Effector CD4-positive, alpha-beta T cell (primary cell): ENCODE results near the gene DPP6.

Source experiments
- DNase-seq: peaks from one replicate; pipeline ENCODE4 v3.0.0-alpha.2; 2020

DPP6 gene

GRCh38 chr7:154416714-154417113 lies 364.5 kb downstream of the DPP6 start:
- DNase-seq = no peak

- no peak for DNase-seq
Observed at GRCh38 chr7:154419344-154419743, 367.1 kb downstream of the DPP6 start.

GRCh38 chr7:154423231-154423630 lies 371.0 kb downstream of the DPP6 start:
- DNase-seq = no peak

GRCh38 chr7:154424350-154424749 lies 372.2 kb downstream of the DPP6 start:
- DNase-seq = no peak

- DNase-seq = no peak
Observed at GRCh38 chr7:154425271-154425670, 373.1 kb downstream of the DPP6 start.

- no peak for DNase-seq
Observed at GRCh38 chr7:154426778-154427177, 374.6 kb downstream of the DPP6 start.

DNA sequence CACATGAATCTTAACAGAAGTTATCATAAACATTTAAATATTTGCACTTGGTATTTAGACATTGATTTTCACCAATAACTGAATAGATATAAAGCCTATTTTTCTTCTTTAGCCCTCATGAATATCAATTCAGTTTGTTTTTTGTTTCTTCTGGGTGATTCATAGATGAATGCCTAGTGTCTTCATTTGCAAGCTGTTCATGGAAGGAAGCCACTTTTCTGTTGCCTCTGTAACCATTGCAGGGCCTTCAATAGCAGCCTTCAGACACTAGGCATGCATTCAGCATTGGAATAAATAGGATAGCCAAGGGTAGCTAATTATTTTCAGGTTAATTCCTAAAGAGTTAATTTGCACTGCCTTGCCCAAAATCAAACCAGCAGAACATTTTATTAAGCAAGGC lies 375.3 kb downstream of the DPP6 start:
- DNase-seq = no peak

- DNase-seq = no peak
Observed at GRCh38 chr7:154429666-154430404, 377.6 kb downstream of the DPP6 start.

- DNase-seq = no peak
Observed at GRCh38 chr7:154430640-154431039, 378.4 kb downstream of the DPP6 start.

GRCh38 chr7:154431045-154431444 lies 378.8 kb downstream of the DPP6 start:
- no peak for DNase-seq

DNA sequence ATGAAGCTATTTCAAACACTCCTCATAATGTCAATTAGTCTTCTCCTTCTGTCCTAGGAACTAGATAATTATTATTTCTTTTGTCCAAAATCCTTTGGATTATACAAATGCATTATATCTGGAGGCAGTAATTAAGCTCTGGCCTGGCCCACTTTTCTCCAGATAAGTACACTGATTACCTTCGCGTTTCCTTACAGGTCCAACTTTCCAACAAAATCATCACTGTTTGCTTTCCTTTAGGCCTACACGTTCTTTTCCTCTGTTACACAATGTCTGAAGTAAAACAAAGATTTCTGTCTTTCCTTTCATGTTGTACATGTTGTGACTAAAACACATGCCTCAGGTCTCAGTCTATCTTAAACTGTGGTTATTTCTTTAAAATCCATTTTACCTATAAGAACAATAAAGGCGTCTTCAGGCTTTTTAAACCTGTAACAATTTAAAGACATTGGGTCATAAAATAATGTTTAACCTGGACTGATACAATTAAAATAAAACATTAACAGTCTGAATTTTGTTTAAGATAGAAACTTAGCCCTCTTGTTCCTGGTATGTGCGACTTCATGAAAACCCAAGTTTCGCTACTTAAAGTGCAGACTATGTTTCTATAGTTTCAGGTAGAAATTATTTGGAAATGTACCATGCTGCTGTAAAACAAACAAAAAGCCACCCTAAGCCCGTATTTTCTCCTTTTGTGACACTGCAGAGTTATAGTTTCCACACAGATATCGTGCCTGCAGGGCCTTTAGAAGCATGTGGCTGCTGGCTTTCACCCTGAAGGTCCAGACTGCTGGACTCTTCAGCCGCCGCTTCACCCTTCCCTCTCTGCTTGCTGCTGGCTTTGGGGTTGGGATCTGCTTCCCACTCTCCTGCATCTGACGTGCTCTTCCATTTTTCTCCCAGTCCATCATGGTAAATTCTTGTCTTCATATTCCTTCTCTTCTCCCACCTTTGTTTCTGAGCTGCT lies 381.7 kb downstream of the DPP6 start:
- DNase-seq = no peak

DNA sequence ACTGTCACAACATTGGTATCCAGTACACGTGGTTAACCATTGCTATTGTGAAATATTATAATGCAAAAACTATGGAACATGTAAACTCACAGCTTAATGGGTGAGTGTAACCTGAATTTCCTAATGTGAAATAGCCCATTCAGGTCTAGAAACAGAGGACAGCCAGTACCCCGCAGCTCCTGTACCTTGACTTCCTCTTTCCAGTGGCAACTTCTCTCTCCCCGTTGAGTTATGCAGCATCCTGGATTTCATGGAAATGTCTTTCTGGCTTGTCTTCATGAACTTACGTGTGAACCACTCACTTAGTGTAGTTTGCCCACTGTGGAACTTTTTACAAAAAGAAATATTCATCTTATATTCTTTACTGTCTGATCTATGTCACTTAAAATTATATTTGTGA lies 384.4 kb downstream of the DPP6 start:
- DNase-seq = no peak

DNA sequence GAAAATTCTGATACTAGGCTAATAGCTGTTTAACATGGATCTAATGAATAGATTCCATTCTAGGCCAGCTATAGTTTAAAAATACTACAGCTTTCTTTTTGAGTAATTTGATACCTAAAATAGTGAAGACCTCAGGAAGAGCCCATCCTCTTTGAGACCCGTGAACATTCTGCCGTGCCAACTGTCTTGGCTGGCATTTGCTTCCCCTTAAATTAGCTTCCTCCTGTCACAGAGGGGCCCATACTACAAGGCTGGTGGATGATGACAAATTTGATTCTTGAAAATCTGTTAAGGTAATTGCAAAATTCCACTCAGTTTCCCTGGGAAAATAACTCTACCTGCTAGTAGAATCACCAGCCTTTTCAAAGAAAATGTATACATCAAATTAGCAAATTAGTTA lies 385.0 kb downstream of the DPP6 start:
- no peak for DNase-seq

GRCh38 chr7:154438571-154439367 lies 386.6 kb downstream of the DPP6 start:
- DNase-seq = no peak

DNA sequence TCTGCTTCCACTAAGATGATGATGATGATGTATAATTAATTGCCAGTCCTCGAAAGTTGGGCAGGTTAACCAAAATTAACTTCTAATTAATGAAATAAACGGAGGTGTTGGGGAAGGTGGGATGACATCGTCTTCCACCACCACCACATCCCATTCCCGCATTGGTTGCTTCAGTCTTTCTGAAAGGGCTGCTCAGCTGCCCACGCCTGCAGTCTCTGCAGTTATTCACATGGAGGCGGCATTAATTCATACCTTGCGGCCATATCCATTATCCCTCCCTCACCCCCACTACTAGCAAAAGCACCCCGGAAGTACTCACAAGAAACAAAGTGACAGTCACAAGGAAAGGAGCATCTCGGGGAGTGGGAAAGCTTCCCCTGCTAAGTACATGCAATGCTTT lies 387.9 kb downstream of the DPP6 start:
- DNase-seq = no peak

- no peak for DNase-seq
Observed at GRCh38 chr7:154440651-154441050, 388.5 kb downstream of the DPP6 start.

- no peak for DNase-seq
Observed at GRCh38 chr7:154441811-154442210, 389.6 kb downstream of the DPP6 start.

- no peak for DNase-seq
Observed at GRCh38 chr7:154442939-154443338, 390.7 kb downstream of the DPP6 start.

- no peak for DNase-seq
Observed at GRCh38 chr7:154450451-154450850, 398.3 kb downstream of the DPP6 start.

DNA sequence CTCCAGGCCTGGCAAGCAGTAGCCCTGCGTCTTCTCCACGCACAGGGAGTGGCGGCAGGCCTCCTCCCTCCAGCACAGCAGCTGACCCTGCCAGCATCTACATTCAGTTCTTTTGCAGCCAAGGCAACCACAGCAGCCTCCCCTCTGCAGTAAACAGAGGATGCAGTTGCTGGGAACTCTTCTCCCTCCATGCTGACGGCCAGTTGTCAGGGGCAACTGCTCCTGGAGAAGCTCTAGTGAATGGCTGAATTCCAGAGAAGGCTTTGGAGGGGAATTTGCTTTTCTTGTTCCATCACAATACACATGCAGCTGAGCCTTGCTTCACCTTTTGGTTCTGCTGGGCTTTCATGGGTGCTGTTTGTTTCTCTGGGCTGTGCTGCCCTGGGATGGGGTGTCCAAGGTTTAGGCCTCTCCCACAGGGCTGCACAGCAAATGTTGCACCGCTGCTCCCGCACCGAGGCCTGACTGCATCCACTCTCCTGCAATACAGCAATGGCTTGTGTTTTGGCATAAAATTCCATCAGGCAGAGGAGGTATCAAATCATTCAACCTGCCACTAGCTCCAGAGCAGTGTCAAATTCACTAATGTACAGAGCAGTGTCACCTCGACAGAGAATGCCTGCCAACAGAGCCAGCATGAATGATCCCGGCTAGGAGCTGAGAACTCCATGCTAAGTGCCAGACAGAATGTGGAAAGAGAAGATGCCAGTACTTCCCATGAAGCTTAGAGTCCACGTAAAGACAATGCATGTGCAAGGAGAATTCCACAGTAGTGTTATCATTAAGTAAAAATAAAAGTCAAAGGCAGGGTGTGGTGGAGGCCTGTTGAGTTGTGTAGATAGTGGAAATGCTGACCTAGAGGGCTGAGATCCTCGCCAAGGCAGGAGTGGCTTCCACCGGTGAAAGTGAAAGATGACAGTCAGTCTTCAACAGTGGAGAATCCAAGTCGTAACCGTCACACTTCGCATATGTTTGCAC lies 399.6 kb downstream of the DPP6 start:
- no peak for DNase-seq

GRCh38 chr7:154463794-154464193 lies 411.6 kb downstream of the DPP6 start:
- DNase-seq = no peak

DNA sequence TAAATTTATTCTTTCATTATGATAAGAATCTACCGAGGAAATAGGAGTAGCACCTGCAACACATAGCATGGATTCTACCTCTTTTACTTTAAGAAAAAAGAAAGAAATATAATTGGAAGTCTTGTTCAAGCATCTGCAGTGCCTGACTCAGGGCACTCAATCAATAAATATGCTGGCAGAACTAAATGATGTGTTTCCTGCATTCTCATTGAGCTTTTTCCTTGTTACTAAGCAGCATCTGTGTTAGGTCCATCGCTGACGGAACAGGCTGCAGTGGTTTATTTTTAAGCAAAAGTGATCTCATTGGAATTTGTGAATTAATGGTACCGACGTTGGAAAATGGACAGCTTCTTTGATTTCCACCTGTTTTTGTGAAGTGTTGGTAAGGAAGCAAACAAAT lies 417.5 kb downstream of the DPP6 start:
- DNase-seq = no peak
